Activated B cell treated with CpG ODN at 0.5 μM for 24 hours (primary cell): ENCODE measurements around the gene UPB1. TPM values are rescaled to one million over a fixed set of nuclear protein-coding genes. Genes with fewer than 3 reads are reported as not detected.

Experiments used
- ATAC-seq: fragments of 200-7000 bp; cut with Tn5 transposase; one replicate; pipeline ENCODE4 v1.10.0; 2021; ENCODE audit warnings: low read depth, mild to moderate bottlenecking, moderate library complexity
- CTCF ChIA-PET: fragments of 350-600 bp; sonication (Branson Sonifier 250); formaldehyde crosslinking; loops from one replicate; lab custom pipeline; 2021; ENCODE audit warnings: antibody characterized with exemption; lab: Charles Lee
- POLR2A ChIA-PET: fragments of 350-600 bp; sonication (Branson Sonifier 250); formaldehyde crosslinking; loops from one replicate; lab custom pipeline; 2021; ENCODE audit warnings: antibody characterized with exemption; lab: Charles Lee
- DNase-seq: peaks from one replicate; pipeline ENCODE4 v3.0.0; 2022
- H3K27ac Mint-ChIP-seq: one replicate; pipeline ENCODE4 v1.8.0; 2020; ENCODE audit warnings: mixed read lengths
- H3K27me3 Mint-ChIP-seq: one replicate; pipeline ENCODE4 v1.8.0; 2021; ENCODE audit warnings: mixed read lengths
- H3K36me3 Mint-ChIP-seq: one replicate; pipeline ENCODE4 v1.8.0; 2021; ENCODE audit warnings: low read depth, mixed read lengths
- H3K4me1 Mint-ChIP-seq: one replicate; pipeline ENCODE4 v1.8.0; 2021; ENCODE audit warnings: mixed read lengths
- H3K4me3 Mint-ChIP-seq: one replicate; pipeline ENCODE4 v1.8.0; 2020; ENCODE audit warnings: mild to moderate bottlenecking, mixed read lengths
- H3K9me3 Mint-ChIP-seq: one replicate; pipeline ENCODE4 v1.8.0; 2020; ENCODE audit warnings: mixed read lengths
- intact Hi-C: fragments of 100-400 bp; cut with micrococcal nuclease; formaldehyde crosslinking; loops from one replicate; pipeline ENCODE4 v1.15.1; 2024
- total RNA-seq: library from RNA; stranded (reverse); gene quantifications from 2 replicates; pipeline ENCODE4 v1.2.3, GENCODE V29; 2022
- TF ChIP-seq, protein P1 (sequence below): fragments of 200-600 bp; IDR thresholded peaks from one replicate; pipeline ENCODE4 v1.8.0; 2022; ENCODE audit warnings: antibody characterized with exemption, mild to moderate bottlenecking

The UPB1 gene
- total RNA-seq, 1 donor from 2014 or later = 1.3 TPM

DNA sequence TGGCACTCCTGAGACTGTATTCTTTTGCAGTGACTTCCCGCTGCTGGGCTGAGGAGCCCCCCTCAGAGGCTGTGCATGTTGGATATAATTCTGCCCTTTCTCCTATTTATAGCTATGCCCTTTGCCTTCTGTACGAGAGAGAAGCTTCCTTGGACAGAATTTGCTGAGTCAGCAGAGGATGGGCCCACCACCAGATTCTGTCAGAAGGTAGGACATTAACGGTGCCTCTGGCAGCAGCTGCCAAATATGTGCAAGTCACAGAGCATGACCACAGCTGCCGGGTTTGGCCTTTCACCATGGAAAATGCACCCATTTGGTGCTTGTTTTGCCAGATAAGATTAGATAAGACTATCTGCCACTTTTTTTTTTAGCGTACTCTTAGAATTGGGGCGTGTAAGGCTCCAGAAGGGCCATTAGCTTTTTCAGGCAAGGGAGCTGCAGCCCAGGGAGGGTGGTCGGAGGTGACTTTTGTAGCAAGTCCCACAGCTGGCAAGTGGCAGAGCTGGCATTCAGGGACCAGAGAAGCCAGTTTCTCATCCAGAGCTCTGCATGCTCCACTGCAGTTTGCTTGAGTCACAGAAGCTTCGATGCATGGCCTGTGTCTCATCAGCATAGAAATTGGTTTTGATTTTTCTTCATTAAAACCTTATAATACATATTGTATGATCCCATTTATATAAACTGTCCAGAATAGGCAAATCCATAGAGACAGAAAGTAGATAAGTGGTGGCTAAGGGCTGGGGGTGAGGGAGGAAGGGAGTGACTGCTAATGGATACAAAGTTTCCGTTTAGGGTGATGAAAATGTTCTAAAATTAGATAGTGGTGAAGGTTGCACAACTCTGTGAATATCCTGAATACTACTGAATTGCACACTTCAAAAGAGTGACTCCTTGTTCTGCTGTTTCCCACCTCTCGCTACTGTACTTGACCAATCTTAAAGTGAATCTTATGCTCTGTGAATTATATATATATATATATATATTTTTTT lies 15.8 kb downstream of the UPB1 start:
- TF ChIP-seq, protein P1, sequence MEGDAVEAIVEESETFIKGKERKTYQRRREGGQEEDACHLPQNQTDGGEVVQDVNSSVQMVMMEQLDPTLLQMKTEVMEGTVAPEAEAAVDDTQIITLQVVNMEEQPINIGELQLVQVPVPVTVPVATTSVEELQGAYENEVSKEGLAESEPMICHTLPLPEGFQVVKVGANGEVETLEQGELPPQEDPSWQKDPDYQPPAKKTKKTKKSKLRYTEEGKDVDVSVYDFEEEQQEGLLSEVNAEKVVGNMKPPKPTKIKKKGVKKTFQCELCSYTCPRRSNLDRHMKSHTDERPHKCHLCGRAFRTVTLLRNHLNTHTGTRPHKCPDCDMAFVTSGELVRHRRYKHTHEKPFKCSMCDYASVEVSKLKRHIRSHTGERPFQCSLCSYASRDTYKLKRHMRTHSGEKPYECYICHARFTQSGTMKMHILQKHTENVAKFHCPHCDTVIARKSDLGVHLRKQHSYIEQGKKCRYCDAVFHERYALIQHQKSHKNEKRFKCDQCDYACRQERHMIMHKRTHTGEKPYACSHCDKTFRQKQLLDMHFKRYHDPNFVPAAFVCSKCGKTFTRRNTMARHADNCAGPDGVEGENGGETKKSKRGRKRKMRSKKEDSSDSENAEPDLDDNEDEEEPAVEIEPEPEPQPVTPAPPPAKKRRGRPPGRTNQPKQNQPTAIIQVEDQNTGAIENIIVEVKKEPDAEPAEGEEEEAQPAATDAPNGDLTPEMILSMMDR = no peak
- DNase-seq (no peak), ATAC-seq (peak; percentile 60)
- H3K9me3 Mint-ChIP-seq = no peaks in the 10 kb centered on the region
- peak overlapping the region; percentile 67 for H3K27ac Mint-ChIP-seq
- H3K36me3 Mint-ChIP-seq = no peaks in the 10 kb centered on the region
- H3K27me3 Mint-ChIP-seq = no peaks in the 10 kb centered on the region
- H3K4me1 Mint-ChIP-seq = peaks cover 61% of the 10 kb centered on the region
- POLR2A ChIA-PET = interaction anchor here (0.7 to 2.2 kb wide), 8 partner anchors 11 to 85 kb away, joined by 3 to 7 read pairs (median 5); partner anchors contain the start of genes ADORA2A and GUCD1
- H3K4me3 Mint-ChIP-seq = peak overlapping the region; percentile 45
- intact Hi-C loops = loop anchor here (1.0 to 2.0 kb wide), 2 partner anchors 8 to 76 kb away; no protein-coding TSS in a partner anchor
- CTCF ChIA-PET = interaction anchor here (0.6 to 2.5 kb wide), 4 partner anchors 8 to 86 kb away, joined by 3 to 12 read pairs (median 4); no protein-coding TSS in a partner anchor

- intact Hi-C loops = loop anchor here (1.0 kb wide), 1 partner anchor 9 kb away; no protein-coding TSS in a partner anchor
- H3K9me3 Mint-ChIP-seq = no peaks in the 10 kb centered on the region
- peaks cover 59% of the 10 kb centered on the region for H3K4me1 Mint-ChIP-seq
- no peaks in the 10 kb centered on the region for H3K36me3 Mint-ChIP-seq
- POLR2A ChIA-PET = interaction anchor here (0.7 to 2.2 kb wide), 6 partner anchors 10 to 112 kb away, joined by 3 to 7 read pairs (median 4); partner anchors contain the start of gene ADORA2A
- CTCF ChIA-PET = interaction anchor here (1.0 to 2.5 kb wide), 3 partner anchors 9 to 89 kb away, joined by 4 to 12 read pairs (median 4); no protein-coding TSS in a partner anchor
- H3K4me3 Mint-ChIP-seq = peak overlapping the region; percentile 3
- no peaks in the 10 kb centered on the region for H3K27me3 Mint-ChIP-seq
- no peak overlapping the region for H3K27ac Mint-ChIP-seq
- ATAC-seq (peak; percentile 42), DNase-seq (no peak)
- TF ChIP-seq, protein P1 = no peak
Observed at GRCh38 chr22:24512043-24512442, 16.9 kb downstream of the UPB1 start.

DNA sequence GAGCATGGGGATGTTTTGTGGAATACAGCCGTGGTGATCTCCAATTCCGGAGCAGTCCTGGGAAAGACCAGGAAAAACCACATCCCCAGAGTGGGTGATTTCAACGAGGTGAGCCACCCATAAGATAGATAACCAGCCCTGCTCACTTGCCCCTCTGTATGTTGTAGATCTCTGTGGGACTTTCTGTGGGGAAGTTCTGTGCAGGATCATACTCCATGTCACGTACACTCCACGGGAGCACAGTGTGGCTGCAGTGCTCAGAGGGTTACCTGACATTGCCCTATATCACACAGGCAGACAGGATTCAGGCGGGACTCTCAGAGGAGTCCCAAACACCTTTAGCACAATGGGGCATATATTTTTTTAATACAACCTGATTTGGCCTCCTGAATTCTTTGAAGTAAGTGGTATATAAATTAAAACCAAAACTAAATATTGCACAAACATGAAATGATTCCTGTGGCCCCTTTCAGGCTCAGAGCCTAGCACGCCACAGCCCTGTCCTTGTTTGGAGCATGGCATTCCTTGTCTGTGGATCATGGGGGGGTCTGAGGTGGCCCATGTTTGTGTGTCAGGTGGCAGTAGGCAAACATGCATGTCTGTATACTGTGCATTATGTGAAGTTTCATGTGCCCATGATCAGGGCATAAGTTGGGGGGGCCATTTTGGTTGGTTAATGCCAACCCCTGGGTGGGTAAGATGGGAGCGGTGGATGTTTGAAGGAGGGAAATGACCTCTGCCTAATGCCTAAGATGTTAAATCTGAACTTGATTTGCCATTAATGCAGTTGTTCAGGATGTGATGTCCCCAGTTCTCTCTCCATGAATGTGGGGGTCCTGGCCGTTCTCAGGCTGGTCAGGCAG lies 18.5 kb downstream of the UPB1 start:
- DNase-seq = no peak
- CTCF ChIA-PET = interaction anchor here (2.3 kb wide), 1 partner anchor 11 kb away, joined by 9 read pairs; no protein-coding TSS in a partner anchor
- no peaks in the 10 kb centered on the region for H3K27me3 Mint-ChIP-seq
- TF ChIP-seq, protein P1 = no peak
- H3K36me3 Mint-ChIP-seq = no peaks in the 10 kb centered on the region
- intact Hi-C loops = no loop called here
- ATAC-seq = no peak
- POLR2A ChIA-PET = no interaction called here
- peaks cover 47% of the 10 kb centered on the region for H3K4me1 Mint-ChIP-seq
- H3K4me3 Mint-ChIP-seq = no peak overlapping the region
- H3K9me3 Mint-ChIP-seq = no peaks in the 10 kb centered on the region
- H3K27ac Mint-ChIP-seq = no peak overlapping the region

DNA sequence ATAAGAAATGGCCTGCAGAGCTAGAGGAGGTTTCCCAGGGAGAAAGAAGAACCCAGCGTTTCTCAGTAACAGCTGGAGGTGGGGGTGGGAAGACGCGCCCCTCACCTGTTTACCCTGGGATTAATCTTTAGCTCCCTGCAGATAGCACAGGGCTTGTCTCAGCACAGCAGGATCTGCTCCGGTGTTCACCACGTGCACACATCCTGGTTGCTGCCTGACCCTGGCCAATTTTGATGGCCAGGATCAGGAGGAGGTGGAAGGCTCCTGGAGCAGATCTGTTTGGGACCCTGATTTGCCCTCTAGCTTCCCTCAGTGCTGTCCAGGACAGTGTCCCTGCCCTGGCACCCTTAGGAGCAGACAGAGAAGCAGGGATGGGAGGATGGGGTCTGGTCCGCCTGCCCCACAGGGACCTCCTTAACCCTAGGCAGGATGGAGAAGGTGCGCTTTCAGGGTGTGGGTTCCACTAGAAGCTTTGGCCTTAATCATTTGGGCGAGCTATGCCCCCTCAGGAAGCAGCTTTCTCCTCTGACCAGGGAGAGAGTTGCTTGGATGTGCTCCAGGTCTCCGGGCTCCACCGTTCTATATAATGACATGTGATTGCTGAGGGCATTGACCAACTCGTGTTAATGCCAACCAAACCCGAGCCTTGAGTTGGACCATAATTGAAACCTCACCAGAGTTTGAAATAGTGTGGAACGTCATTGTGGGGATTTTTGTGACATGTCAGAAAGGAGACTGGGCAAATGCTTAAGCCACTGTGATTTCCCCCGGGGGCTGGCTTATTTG lies 19.3 kb downstream of the UPB1 start:
- no peaks in the 10 kb centered on the region for H3K36me3 Mint-ChIP-seq
- intact Hi-C loops = no loop called here
- peaks cover 50% of the 10 kb centered on the region for H3K4me1 Mint-ChIP-seq
- no peaks in the 10 kb centered on the region for H3K9me3 Mint-ChIP-seq
- TF ChIP-seq, protein P1 = no peak
- H3K27ac Mint-ChIP-seq = no peak overlapping the region
- ChIA-PET CTCF (interaction anchor here (2.3 kb wide), 1 partner anchor 12 kb away, joined by 9 read pairs; no protein-coding TSS in a partner anchor), POLR2A (interaction anchor here (1.6 to 1.8 kb wide), 2 partner anchors 87 to 90 kb away, joined by 4 to 6 read pairs; partner anchors contain the start of gene ADORA2A)
- no peak for DNase-seq
- peak; percentile 36 for ATAC-seq
- no peak overlapping the region for H3K4me3 Mint-ChIP-seq
- no peaks in the 10 kb centered on the region for H3K27me3 Mint-ChIP-seq
